Panc1 (cell line): ENCODE results near the gene FRMD4A. TPM values are rescaled to one million over a fixed set of nuclear protein-coding genes. Genes with fewer than 3 reads are reported as not detected.

ENCODE experiments used
- ATAC-seq: fragments of 200-7000 bp; cut with Tn5 transposase; 2 replicates; pipeline ENCODE4 v1.9.1; 2020; ENCODE audit warnings: mild to moderate bottlenecking, moderate library complexity
- BruUV-seq: library from RNA; stranded (reverse); fragments of 400-500 nt; replicated peaks from 2 replicates; lab custom pipeline; 2021; lab: Mats Ljungman, UMichigan
- CTCF ChIA-PET: fragments of 300-600 bp; sonication (Branson Sonifier 250); formaldehyde crosslinking; loops from one replicate; lab custom pipeline; 2022; ENCODE audit warnings: antibody characterized with exemption; lab: Charles Lee
- POLR2A ChIA-PET: fragments of 300-600 bp; sonication (Branson Sonifier 250); formaldehyde crosslinking; loops from one replicate; lab custom pipeline; 2022; ENCODE audit warnings: antibody characterized with exemption; lab: Charles Lee
- DNase-seq: peaks from one replicate; pipeline ENCODE4 v3.0.0-alpha.2; 2010; ENCODE audit warnings: low read depth, low spot score
- H3K27ac ChIP-seq: 2 replicates; pipeline ENCODE4 v1.5.1; 2011; ENCODE audit warnings: mild to moderate bottlenecking, low read length, inconsistent platforms
- H3K27me3 ChIP-seq: fragments of 200-500 bp; sonication (Bioruptor generic); 2 replicates; pipeline ENCODE4 v1.6.0; 2014; ENCODE audit warnings: low read length, inconsistent platforms; ENCODE audit not compliant: control insufficient read depth, insufficient read depth
- H3K36me3 ChIP-seq: fragments of 200-500 bp; sonication (Bioruptor generic); 2 replicates; pipeline ENCODE4 v1.5.1; 2014; ENCODE audit warnings: inconsistent platforms, mild to moderate bottlenecking, low read length, moderate library complexity; ENCODE audit not compliant: control insufficient read depth, insufficient read depth
- H3K4me1 ChIP-seq: 2 replicates; pipeline ENCODE4 v1.5.1; 2011; ENCODE audit warnings: inconsistent platforms, mild to moderate bottlenecking, low read length, moderate library complexity; ENCODE audit not compliant: control insufficient read depth, insufficient read depth
- H3K4me3 ChIP-seq, 2 experiments: 2 replicates each; pipeline ENCODE4 v1.5.1; 2011 to 2012; ENCODE audit warnings: low read depth in 2 of 2, low read length in 2 of 2, mild to moderate bottlenecking in 2 of 2, inconsistent platforms in 1 of 2, moderate library complexity in 1 of 2
- H3K9me3 ChIP-seq: fragments of 200-500 bp; sonication (Bioruptor generic); 2 replicates; pipeline ENCODE4 v1.5.1; 2014; ENCODE audit warnings: low read depth, mild to moderate bottlenecking, inconsistent platforms, low read length, moderate library complexity; ENCODE audit not compliant: control insufficient read depth, insufficient read depth
- CTCF ChIP-seq: fragments of 450-650 bp; IDR thresholded peaks from 2 replicates; pipeline ENCODE4 v1.5.1; 2017; ENCODE audit warnings: mild to moderate bottlenecking
- POLR2AphosphoS5 ChIP-seq: IDR thresholded peaks from 2 replicates; pipeline ENCODE4 v1.6.1; 2012; ENCODE audit warnings: mild to moderate bottlenecking, low read depth, low read length, moderate library complexity
- SIN3A ChIP-seq: IDR thresholded peaks from 2 replicates; pipeline ENCODE4 v1.6.1; 2012; ENCODE audit warnings: low read depth, mild to moderate bottlenecking, low read length, moderate library complexity, borderline replicate concordance; ENCODE audit not compliant: insufficient read depth
- TCF7L2 ChIP-seq: IDR thresholded peaks from 2 replicates; pipeline ENCODE4 v1.6.1; 2011; ENCODE audit warnings: mild to moderate bottlenecking, low read depth, low read length, inconsistent platforms
- in situ Hi-C: cut with HindIII; loops from 2 replicates; pipeline ENCODE4 v1.10.0; 2016; ENCODE audit warnings: low sequenced_read_pairs, low pct_unique_long_range_greater_than_20kb
- intact Hi-C: fragments of 100-400 bp; cut with micrococcal nuclease; formaldehyde crosslinking; loops from one replicate; pipeline ENCODE4 v1.10.0; 2022; ENCODE audit not compliant: unreplicated experiment
- total RNA-seq: library from RNA; stranded (reverse); gene quantifications from one replicate; pipeline ENCODE4 v1.2.1, GENCODE V29; 2021; ENCODE audit not compliant: unreplicated experiment
- TF ChIP-seq, protein P1 (sequence below), 2 experiments: IDR thresholded peaks; 2 replicates each; pipeline ENCODE4 v1.6.1; 2011 to 2012; ENCODE audit warnings: low read depth in 2 of 2, control low read depth in 1 of 2, low read length in 1 of 2, mild to moderate bottlenecking in 1 of 2, moderate library complexity in 1 of 2; ENCODE audit not compliant: insufficient read depth in 1 of 2

FRMD4A gene
- total RNA-seq, 1 experiment from 2014 or later = 7.1 TPM

GRCh38 chr10:13788320-13788600, 542.5 kb downstream of the FRMD4A start:
- no peak for ATAC-seq
- no peaks in the 10 kb centered on the region for H3K9me3 ChIP-seq
- BruUV-seq = no TSS peak
- POLR2A ChIA-PET = no interaction called here
- no peak for DNase-seq
- H3K27me3 ChIP-seq = no peaks in the 10 kb centered on the region
- no peaks in the 10 kb centered on the region for H3K4me1 ChIP-seq
- H3K4me3 ChIP-seq = no peak overlapping the region
- H3K36me3 ChIP-seq = no peaks in the 10 kb centered on the region
- intact Hi-C loops = loop anchor here (10.0 kb wide), 1 partner anchor 307 kb away; no protein-coding TSS in a partner anchor
- H3K27ac ChIP-seq = no peak overlapping the region
- TF ChIP-seq SIN3A (no peak), TCF7L2 (no peak), CTCF (no peak), POLR2AphosphoS5 (no peak)
- TF ChIP-seq, protein P1, sequence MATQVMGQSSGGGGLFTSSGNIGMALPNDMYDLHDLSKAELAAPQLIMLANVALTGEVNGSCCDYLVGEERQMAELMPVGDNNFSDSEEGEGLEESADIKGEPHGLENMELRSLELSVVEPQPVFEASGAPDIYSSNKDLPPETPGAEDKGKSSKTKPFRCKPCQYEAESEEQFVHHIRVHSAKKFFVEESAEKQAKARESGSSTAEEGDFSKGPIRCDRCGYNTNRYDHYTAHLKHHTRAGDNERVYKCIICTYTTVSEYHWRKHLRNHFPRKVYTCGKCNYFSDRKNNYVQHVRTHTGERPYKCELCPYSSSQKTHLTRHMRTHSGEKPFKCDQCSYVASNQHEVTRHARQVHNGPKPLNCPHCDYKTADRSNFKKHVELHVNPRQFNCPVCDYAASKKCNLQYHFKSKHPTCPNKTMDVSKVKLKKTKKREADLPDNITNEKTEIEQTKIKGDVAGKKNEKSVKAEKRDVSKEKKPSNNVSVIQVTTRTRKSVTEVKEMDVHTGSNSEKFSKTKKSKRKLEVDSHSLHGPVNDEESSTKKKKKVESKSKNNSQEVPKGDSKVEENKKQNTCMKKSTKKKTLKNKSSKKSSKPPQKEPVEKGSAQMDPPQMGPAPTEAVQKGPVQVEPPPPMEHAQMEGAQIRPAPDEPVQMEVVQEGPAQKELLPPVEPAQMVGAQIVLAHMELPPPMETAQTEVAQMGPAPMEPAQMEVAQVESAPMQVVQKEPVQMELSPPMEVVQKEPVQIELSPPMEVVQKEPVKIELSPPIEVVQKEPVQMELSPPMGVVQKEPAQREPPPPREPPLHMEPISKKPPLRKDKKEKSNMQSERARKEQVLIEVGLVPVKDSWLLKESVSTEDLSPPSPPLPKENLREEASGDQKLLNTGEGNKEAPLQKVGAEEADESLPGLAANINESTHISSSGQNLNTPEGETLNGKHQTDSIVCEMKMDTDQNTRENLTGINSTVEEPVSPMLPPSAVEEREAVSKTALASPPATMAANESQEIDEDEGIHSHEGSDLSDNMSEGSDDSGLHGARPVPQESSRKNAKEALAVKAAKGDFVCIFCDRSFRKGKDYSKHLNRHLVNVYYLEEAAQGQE (IDR thresholded peaks at IDR 0.05; ENCODE audit: insufficient read depth in 1 of 2, low read depth in 2 of 2, low read length in 1 of 2) = no peak
- CTCF ChIA-PET = no interaction called here
- in situ Hi-C loops = no loop called here

- in situ Hi-C loops = no loop called here
These were observed 543.7 kb downstream of the FRMD4A start for GRCh38 chr10:13787015-13787421.

More at GRCh38 chr10:13787015-13787421, 543.7 kb downstream of the FRMD4A start:
- Histone ChIP-seq H3K36me3 (no peaks in the 10 kb centered on the region), H3K4me3 (no peak overlapping the region), H3K9me3 (no peaks in the 10 kb centered on the region), H3K27ac (no peak overlapping the region), H3K4me1 (no peaks in the 10 kb centered on the region), H3K27me3 (no peaks in the 10 kb centered on the region)
- TF ChIP-seq TCF7L2 (no peak), CTCF (no peak), SIN3A (no peak), POLR2AphosphoS5 (no peak)
- TF ChIP-seq, protein P1 (IDR thresholded peaks at IDR 0.05; ENCODE audit: insufficient read depth in 1 of 2, low read depth in 2 of 2, low read length in 1 of 2) = no peak
- POLR2A ChIA-PET = no interaction called here
- CTCF ChIA-PET = interaction anchor here (0.5 to 1.2 kb wide), 3 partner anchors 10 to 307 kb away, joined by 3 to 9 read pairs (median 4); no protein-coding TSS in a partner anchor
- ATAC-seq = no peak
- DNase-seq = no peak
- intact Hi-C loops = loop anchor here (10.0 kb wide), 1 partner anchor 308 kb away; no protein-coding TSS in a partner anchor
- no TSS peak for BruUV-seq
